ENCODE data around the gene ICAM3.
A peak's percentile ranks its signal among the peaks of the same experiment; 100 is the strongest.

ICAM3 gene

GRCh38 chr19:10295305-10295846 is 44.0 kb downstream of the ICAM3 start:
- Mint-ChIP-seq H3K27ac (peak overlapping the region; percentile 75), H3K27me3 (peaks cover 98% of the 10 kb centered on the region), H3K36me3 (peaks cover 14% of the 10 kb centered on the region), H3K9me3 (peaks cover 2% of the 10 kb centered on the region), H3K4me1 (peaks cover 46% of the 10 kb centered on the region), H3K4me3 (peak overlapping the region; percentile 76)
- CTCF ChIA-PET: interaction anchor here (0.6 to 1.9 kb wide), 3 partner anchors 24 to 105 kb away, joined by 3 to 5 read pairs (median 3); no protein-coding TSS in a partner anchor
- peak; percentile 86 for DNase-seq

- Mint-ChIP-seq H3K36me3 (peaks cover 17% of the 10 kb centered on the region), H3K4me3 (peak overlapping the region; percentile 53), H3K4me1 (peaks cover 53% of the 10 kb centered on the region), H3K9me3 (peaks cover 2% of the 10 kb centered on the region), H3K27me3 (peaks cover 100% of the 10 kb centered on the region), H3K27ac (no peak overlapping the region)
- CTCF ChIA-PET: interaction anchor here (1.9 kb wide), 1 partner anchor 35 kb away, joined by 5 read pairs; no protein-coding TSS in a partner anchor
- no peak for DNase-seq
These were observed 45.1 kb downstream of the ICAM3 start for GRCh38 chr19:10294368-10294697.

GRCh38 chr19:10293637-10294367 is 45.6 kb downstream of the ICAM3 start:
- CTCF ChIA-PET: interaction anchor here (1.9 kb wide), 1 partner anchor 35 kb away, joined by 5 read pairs; no protein-coding TSS in a partner anchor

GRCh38 chr19:10292789-10293636 is 46.4 kb downstream of the ICAM3 start:
- peak overlapping the region; percentile 88 for H3K27ac Mint-ChIP-seq

More at GRCh38 chr19:10293637-10294367, 45.6 kb downstream of the ICAM3 start:
- no peak for DNase-seq
- Mint-ChIP-seq H3K27me3 (peaks cover 100% of the 10 kb centered on the region), H3K4me3 (no peak overlapping the region), H3K36me3 (peaks cover 17% of the 10 kb centered on the region), H3K4me1 (peaks cover 59% of the 10 kb centered on the region), H3K27ac (peak overlapping the region; percentile 88), H3K9me3 (peaks cover 2% of the 10 kb centered on the region)

GRCh38 chr19:10292206-10292788 is 47.1 kb downstream of the ICAM3 start:
- DNase-seq: peak; percentile 75
- Mint-ChIP-seq H3K4me3 (peak overlapping the region; percentile 54), H3K27ac (peak overlapping the region; percentile 68), H3K27me3 (peaks cover 100% of the 10 kb centered on the region), H3K36me3 (peaks cover 18% of the 10 kb centered on the region), H3K4me1 (peaks cover 72% of the 10 kb centered on the region), H3K9me3 (peaks cover 2% of the 10 kb centered on the region)
- CTCF ChIA-PET: interaction anchor here (0.6 to 2.2 kb wide), 4 partner anchors 22 to 96 kb away, joined by 3 to 20 read pairs (median 7); partner anchors contain the start of gene ICAM1

More at GRCh38 chr19:10292789-10293636, 46.4 kb downstream of the ICAM3 start:
- H3K9me3 Mint-ChIP-seq: peaks cover 2% of the 10 kb centered on the region
- H3K4me3 Mint-ChIP-seq: peak overlapping the region; percentile 52
- peaks cover 65% of the 10 kb centered on the region for H3K4me1 Mint-ChIP-seq
- no peak for DNase-seq
- H3K27me3 Mint-ChIP-seq: peaks cover 100% of the 10 kb centered on the region
- CTCF ChIA-PET: interaction anchor here (1.8 to 2.2 kb wide), 2 partner anchors 23 to 33 kb away, joined by 9 to 20 read pairs; partner anchors contain the start of gene ICAM1
- H3K36me3 Mint-ChIP-seq: peaks cover 17% of the 10 kb centered on the region

GRCh38 chr19:10291554-10292205 is 47.7 kb downstream of the ICAM3 start:
- CTCF ChIA-PET: interaction anchor here (0.6 to 2.2 kb wide), 5 partner anchors 21 to 126 kb away, joined by 3 to 20 read pairs (median 5); partner anchors contain the start of gene ICAM1
- Mint-ChIP-seq H3K36me3 (peaks cover 19% of the 10 kb centered on the region), H3K4me1 (peaks cover 77% of the 10 kb centered on the region), H3K27me3 (peaks cover 100% of the 10 kb centered on the region), H3K4me3 (peak overlapping the region; percentile 68), H3K27ac (peak overlapping the region; percentile 68), H3K9me3 (peaks cover 2% of the 10 kb centered on the region)
- DNase-seq: no peak

- CTCF ChIA-PET: interaction anchor here (0.5 to 2.2 kb wide), 5 partner anchors 21 to 265 kb away, joined by 3 to 20 read pairs (median 5); partner anchors contain the start of gene ICAM1
- Mint-ChIP-seq H3K27me3 (peaks cover 97% of the 10 kb centered on the region), H3K4me1 (peaks cover 82% of the 10 kb centered on the region), H3K9me3 (peaks cover 2% of the 10 kb centered on the region), H3K36me3 (peaks cover 24% of the 10 kb centered on the region), H3K27ac (peak overlapping the region; percentile 76), H3K4me3 (peak overlapping the region; percentile 68)
- DNase-seq: peak; percentile 74
These were observed 48.4 kb downstream of the ICAM3 start for GRCh38 chr19:10290876-10291553.

GRCh38 chr19:10290357-10290875 is 49.0 kb downstream of the ICAM3 start:
- H3K36me3 Mint-ChIP-seq: peaks cover 28% of the 10 kb centered on the region
- peaks cover 2% of the 10 kb centered on the region for H3K9me3 Mint-ChIP-seq
- H3K27me3 Mint-ChIP-seq: peaks cover 91% of the 10 kb centered on the region
- H3K4me1 Mint-ChIP-seq: peaks cover 82% of the 10 kb centered on the region
- peak; percentile 33 for DNase-seq
- H3K4me3 Mint-ChIP-seq: peak overlapping the region; percentile 68
- CTCF ChIA-PET: interaction anchor here (0.5 to 2.0 kb wide), 3 partner anchors 20 to 265 kb away, joined by 3 to 18 read pairs (median 5); partner anchors contain the start of gene ICAM1
- peak overlapping the region; percentile 76 for H3K27ac Mint-ChIP-seq

- peak within 1 kb of the TSS; percentile 76 for H3K27ac Mint-ChIP-seq
- peak within 1 kb of the TSS; percentile 68 for H3K4me3 Mint-ChIP-seq
- H3K36me3 Mint-ChIP-seq: peaks cover 33% of the 10 kb centered on the region
- H3K9me3 Mint-ChIP-seq: peaks cover 2% of the 10 kb centered on the region
- peaks cover 85% of the 10 kb centered on the region for H3K4me1 Mint-ChIP-seq
- CTCF ChIA-PET: interaction anchor here (1.3 to 2.0 kb wide), 4 partner anchors 19 to 131 kb away, joined by 3 to 18 read pairs (median 6); partner anchors contain the start of genes ICAM1 and PDE4A
- H3K27me3 Mint-ChIP-seq: peaks cover 86% of the 10 kb centered on the region
- DNase-seq: peak; percentile 52
These were observed 49.5 kb downstream of the ICAM3 start, which contains the start of gene ICAM5 for GRCh38 chr19:10289836-10290356. ICAM5 (plus strand) TSS chr19:10289952; CDS start chr19:10290044, 92 bp downstream.

GRCh38 chr19:10289167-10289835 is 50.1 kb downstream of the ICAM3 start:
- Mint-ChIP-seq H3K4me3 (peak overlapping the region; percentile 59), H3K4me1 (peaks cover 80% of the 10 kb centered on the region), H3K9me3 (peaks cover 2% of the 10 kb centered on the region), H3K27ac (no peak overlapping the region), H3K36me3 (peaks cover 39% of the 10 kb centered on the region), H3K27me3 (peaks cover 80% of the 10 kb centered on the region)
- CTCF ChIA-PET: interaction anchor here (0.8 to 2.0 kb wide), 6 partner anchors 19 to 131 kb away, joined by 3 to 18 read pairs (median 4); partner anchors contain the start of genes ICAM1 and PDE4A
- peak; percentile 74 for DNase-seq

GRCh38 chr19:10288662-10289166 is 50.7 kb downstream of the ICAM3 start:
- CTCF ChIA-PET: interaction anchor here (0.8 to 2.0 kb wide), 7 partner anchors 18 to 132 kb away, joined by 3 to 18 read pairs (median 4); partner anchors contain the start of genes ICAM1 and PDE4A
- peaks cover 44% of the 10 kb centered on the region for H3K36me3 Mint-ChIP-seq
- peak overlapping the region; percentile 59 for H3K4me3 Mint-ChIP-seq
- H3K27me3 Mint-ChIP-seq: peaks cover 74% of the 10 kb centered on the region
- H3K4me1 Mint-ChIP-seq: peaks cover 79% of the 10 kb centered on the region
- peaks cover 2% of the 10 kb centered on the region for H3K9me3 Mint-ChIP-seq
- peak; percentile 56 for DNase-seq
- no peak overlapping the region for H3K27ac Mint-ChIP-seq
